SU-DHL-6 (cell line): Measurements from ENCODE around the gene ASCC3.

Experiments used
- EZH2phosphoT487 ChIP-seq: fragments of 200-600 bp; sonication (generic), shearing (Covaris generic); conservative IDR thresholded peaks from 2 replicates; pipeline ENCODE4 v1.6.1; 2018; ENCODE audit warnings: mild to moderate bottlenecking, antibody characterized with exemption, low read length, moderate library complexity, mixed read lengths
- TF ChIP-seq, protein P1 (sequence below): fragments of 200-600 bp; sonication (generic); IDR thresholded peaks from one replicate; pipeline ENCODE4 v1.5.1; 2017; ENCODE audit warnings: antibody characterized with exemption, mild to moderate bottlenecking, low read length, moderate library complexity; ENCODE audit not compliant: insufficient read depth, poor library complexity, severe bottlenecking

- TF ChIP-seq, protein P1, sequence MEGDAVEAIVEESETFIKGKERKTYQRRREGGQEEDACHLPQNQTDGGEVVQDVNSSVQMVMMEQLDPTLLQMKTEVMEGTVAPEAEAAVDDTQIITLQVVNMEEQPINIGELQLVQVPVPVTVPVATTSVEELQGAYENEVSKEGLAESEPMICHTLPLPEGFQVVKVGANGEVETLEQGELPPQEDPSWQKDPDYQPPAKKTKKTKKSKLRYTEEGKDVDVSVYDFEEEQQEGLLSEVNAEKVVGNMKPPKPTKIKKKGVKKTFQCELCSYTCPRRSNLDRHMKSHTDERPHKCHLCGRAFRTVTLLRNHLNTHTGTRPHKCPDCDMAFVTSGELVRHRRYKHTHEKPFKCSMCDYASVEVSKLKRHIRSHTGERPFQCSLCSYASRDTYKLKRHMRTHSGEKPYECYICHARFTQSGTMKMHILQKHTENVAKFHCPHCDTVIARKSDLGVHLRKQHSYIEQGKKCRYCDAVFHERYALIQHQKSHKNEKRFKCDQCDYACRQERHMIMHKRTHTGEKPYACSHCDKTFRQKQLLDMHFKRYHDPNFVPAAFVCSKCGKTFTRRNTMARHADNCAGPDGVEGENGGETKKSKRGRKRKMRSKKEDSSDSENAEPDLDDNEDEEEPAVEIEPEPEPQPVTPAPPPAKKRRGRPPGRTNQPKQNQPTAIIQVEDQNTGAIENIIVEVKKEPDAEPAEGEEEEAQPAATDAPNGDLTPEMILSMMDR: no peak
- no peak for TF ChIP-seq EZH2phosphoT487
Measured at GRCh38 chr6:100678027-100678426, 203.1 kb downstream of the ASCC3 start.
